Renal cortical epithelial cell (primary cell): ENCODE measurements around the gene ACTR3. TPM values are rescaled to one million over a fixed set of nuclear protein-coding genes. Genes with fewer than 3 reads are reported as not detected.
A peak's percentile ranks its signal among the peaks of the same experiment; 100 is the strongest.
"Not testable (repeated sequence)": the region's sequence is repeated elsewhere in the genome, so short reads cannot be mapped to it uniquely, and the experiment has no call there.

Experiments used
- DNase-seq: peaks from one replicate; pipeline ENCODE4 v3.0.0-alpha.2; 2011; ENCODE audit warnings: low read depth
- total RNA-seq: library from RNA; depleted of rRNA; stranded (reverse); fragments of >200 nt; gene quantifications from 2 replicates; pipeline ENCODE4 v1.2.3, GENCODE V29; 2014

ACTR3 gene
- total RNA-seq, 1 donor from 2014 or later = 456 TPM

DNA sequence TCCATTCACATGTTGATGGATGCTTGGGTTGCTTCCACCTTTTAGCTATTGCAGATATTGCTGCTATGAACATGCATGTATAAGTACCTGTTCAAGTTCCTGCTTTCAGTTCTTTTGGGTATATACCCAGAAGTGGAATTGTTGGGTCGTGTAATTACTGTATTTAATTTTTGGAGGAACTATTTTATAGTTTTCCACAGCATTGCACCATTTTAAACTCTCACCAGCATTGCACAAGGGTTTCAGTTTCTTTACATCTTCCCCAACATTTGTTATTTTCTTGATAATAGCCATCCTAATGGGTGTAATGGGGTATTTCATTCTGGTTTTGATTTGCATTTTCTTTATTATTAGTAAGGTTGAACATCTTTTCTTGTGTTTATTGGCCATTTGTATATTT, 16.0 kb downstream of the ACTR3 start:
- no peak for DNase-seq

DNA sequence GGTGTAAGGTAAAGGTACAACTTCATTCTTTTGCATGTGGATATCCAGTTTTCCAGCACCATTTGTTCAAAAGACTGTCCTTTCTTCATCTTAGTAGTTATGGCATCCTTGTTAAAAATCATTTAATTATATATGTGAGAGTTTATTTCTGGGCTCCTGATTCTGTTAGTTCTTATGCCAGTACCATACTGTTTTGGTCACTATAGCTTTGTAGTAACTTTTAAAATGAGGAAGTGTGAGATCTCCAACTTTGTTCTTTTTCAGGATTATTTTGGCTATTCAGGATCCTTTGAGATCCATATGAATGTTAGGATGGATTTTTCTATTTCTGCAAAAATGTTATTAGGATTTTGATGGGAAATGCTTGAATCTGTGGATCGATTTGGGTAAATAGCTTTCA, 16.8 kb downstream of the ACTR3 start:
- no peak for DNase-seq

DNA sequence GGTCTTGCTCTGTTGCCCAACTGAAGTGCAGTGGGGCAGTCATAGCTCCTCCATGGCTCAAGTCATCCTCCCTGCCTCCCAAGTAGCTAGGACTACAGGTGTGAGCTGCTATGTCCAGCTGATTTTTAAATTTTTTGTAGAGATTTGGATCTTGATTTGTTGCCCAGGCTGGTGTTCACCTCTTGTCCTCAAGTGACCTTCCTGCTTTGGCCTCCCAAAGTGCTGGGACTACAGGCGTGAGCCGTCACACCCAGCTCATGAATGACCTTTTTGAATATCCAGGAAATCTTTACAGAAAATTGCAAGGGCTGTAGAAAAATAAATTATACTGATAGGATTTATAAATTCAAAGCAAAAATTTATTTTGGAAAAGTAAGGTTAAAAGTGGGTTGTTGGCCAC, 17.4 kb downstream of the ACTR3 start:
- DNase-seq = no peak

DNA sequence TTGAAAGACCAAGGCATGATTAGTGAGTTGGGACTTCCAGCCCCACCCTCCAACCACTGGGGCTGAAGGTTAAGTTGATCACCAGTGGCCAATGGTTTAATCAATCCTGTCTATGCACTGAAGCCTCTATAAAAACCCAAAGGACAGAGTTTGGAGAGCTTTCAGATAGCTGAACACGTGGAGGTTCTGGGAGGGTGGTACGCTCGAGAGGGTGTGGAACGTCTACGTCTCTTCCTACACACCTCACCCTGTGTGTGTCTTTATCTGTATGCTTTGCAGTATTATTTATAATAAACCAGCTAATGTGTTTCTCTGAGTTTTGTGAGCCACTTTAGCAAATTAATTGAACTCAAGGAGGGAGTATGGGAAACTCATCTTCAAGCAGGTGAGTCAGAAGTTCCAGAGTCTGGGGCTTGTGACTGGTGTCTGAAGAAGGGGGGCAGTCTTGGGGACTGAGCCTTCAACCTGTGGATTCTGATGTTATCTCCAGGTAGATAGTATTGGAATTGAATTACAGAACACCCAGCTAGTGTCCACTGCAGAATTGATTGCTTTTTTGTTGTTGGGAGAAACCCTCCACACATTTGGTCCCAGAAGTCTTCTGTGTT, 20.3 kb downstream of the ACTR3 start:
- DNase-seq = peak; percentile 58

- DNase-seq = peak; percentile 67
Measured at GRCh38 chr2:113910967-113911678, 21.2 kb downstream of the ACTR3 start.

DNA sequence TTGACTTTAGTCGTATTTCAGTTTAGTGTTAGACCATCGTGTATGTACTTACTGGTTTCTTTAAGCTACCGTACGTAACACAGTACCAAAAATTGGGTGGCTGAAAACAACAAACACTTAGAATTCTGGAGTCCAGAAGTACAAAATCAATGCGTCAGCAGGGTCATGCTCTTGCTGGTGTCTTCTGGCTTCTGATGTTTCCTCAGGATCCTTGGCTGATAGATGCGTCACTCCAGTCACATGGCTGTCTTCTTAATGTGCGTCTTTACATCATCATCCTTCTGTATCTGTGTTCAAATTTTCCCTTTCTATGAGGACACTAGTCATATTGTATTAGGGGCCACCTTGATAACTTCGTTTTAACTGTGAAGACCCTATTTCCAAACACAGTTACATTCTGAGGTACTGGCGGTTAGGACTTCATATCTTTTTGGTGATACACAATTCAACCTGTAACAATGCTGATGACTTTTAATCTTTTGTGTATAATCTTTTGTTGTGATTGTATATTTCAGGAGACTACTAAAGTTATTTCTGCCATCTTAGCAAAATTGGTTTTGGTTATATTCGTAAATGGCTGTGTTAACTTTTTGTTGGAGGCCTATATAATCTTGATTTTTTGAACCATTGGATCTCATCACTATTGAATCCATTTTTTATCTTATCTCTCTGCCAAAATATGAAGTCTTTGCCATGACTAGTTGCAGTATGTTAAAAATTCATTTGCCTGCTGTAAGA, 25.4 kb downstream of the ACTR3 start:
- no peak for DNase-seq

DNA sequence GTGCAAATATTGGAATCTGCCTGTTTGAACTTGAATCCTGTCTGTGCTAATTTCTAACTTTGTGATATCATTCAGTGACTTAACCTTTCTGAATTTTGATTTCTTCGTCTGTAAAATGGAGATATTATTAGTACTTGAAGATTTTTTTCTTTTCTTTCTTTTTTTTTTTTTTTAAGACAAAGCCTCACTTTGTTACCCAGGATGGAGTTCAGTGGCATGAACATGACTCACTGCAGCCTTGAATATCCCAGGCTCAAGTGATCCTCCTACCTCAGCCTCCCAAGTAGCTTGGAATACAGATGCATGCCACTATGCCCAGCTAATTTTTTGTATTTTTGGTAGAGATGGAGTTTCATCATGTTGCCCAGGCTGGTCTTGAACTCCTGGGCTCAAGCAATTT, 28.3 kb downstream of the ACTR3 start:
- no peak for DNase-seq

- DNase-seq = no peak
Measured at GRCh38 chr2:113920996-113921395, 31.1 kb downstream of the ACTR3 start.

GRCh38 chr2:113922335-113922734, 32.4 kb downstream of the ACTR3 start:
- DNase-seq = no peak

GRCh38 chr2:113922784-113923183, 32.9 kb downstream of the ACTR3 start:
- DNase-seq = no peak

DNA sequence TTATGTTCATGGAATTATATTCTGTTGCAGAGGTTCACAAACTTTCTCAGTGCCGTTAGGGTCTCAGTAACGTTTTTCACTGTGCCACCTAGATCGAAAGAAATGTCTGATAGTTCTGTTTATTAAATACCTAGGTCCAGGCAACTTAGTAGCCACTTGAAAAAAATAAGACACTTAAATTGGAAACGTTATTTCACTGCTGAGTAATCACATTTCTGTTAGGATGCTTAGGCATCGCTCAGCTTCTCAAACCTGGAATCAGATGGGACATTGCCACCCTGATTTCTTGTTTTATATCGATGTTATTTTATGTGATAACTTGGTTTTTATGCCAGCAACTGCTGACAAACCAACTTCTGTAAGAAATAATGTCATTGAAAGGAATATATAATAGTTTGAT, 36.0 kb downstream of the ACTR3 start:
- no peak for DNase-seq

DNA sequence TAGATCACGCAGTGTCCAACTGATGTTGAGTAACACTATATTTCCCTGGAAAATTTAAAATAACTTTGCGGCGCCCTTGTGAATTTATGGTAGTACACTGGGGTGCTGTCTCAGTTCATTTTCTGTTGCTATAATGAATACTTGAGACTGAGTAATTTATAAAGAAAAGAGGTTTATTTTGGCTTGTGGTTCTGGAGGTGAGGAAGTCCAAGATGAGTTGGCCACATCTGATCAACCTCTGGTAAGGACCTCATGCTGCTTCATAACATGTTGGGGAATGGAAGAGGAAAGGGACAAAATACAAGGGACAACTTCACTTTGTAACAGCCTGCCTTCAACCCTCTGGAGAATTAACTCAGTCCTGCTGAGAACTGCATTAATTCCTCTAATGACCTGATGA, 36.4 kb downstream of the ACTR3 start:
- no peak for DNase-seq

DNA sequence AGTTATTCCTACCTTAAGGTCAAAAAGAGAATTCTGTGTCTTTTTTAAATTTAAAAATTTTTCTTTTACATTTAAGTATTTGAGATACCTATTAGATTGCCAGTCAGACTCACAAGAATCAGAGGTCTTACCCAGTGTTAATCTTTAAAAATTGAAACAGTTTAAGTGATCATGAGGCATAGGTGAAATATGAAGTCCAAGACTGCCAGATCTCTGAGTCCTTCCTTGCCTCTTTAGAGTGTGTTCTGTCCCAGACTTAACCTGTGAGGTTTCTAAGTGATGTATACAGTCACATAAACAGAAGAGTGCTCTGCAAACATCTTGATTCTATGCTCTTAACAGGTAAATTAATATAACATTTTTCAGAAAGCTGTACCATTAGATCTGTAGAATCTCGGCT, 40.6 kb downstream of the ACTR3 start:
- DNase-seq = peak; percentile 46

GRCh38 chr2:113937501-113937900, 47.6 kb downstream of the ACTR3 start:
- no peak for DNase-seq

GRCh38 chr2:113940891-113941290, 51.0 kb downstream of the ACTR3 start:
- DNase-seq = no peak

DNA sequence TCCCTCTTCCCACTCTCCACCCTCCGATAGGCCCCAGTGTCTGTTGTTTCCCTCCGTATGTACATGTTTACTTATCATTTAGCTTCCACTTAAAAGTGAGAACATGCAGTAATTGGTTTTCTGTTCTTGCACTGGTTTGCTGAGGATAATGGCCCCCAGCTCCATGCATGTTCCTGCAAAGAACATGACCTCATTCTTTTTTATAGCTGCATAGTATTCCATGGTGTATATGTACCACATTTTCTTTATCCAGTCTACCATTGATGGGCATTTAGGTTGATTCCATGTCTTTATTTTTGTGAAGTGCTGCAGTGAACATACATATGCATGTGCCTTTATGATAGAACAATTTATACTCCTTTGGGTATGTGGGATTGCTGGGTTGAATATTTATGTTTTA, 55.9 kb downstream of the ACTR3 start:
- not testable (repeated sequence) for DNase-seq

- DNase-seq = not testable (repeated sequence)
Measured at GRCh38 chr2:113950906-113951305, 61.0 kb downstream of the ACTR3 start.

DNA sequence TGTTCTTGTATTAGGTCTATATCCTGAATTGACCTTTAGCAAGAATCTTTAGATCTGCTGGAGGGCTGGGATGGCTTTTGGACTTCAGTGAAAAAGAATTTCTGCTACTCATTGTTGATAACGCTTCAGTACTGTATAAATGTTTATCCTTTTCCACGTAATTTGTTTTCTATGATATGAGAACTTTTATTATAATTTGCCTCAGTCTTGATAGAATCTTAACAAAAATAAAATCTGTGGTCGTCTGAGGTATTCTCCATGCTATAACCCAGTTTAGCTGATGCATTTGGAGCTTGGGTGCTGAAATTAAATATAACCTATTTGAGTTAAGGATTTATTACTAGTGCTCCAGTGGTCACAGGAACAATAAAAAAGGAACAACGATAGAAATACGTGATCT, 71.1 kb downstream of the ACTR3 start:
- DNase-seq = no peak

GRCh38 chr2:113962692-113963480, 73.0 kb downstream of the ACTR3 start:
- DNase-seq = peak; percentile 30

- DNase-seq = no peak
Measured at GRCh38 chr2:113963965-113964364, 74.1 kb downstream of the ACTR3 start.

GRCh38 chr2:113964436-113964835, 74.5 kb downstream of the ACTR3 start:
- no peak for DNase-seq

DNA sequence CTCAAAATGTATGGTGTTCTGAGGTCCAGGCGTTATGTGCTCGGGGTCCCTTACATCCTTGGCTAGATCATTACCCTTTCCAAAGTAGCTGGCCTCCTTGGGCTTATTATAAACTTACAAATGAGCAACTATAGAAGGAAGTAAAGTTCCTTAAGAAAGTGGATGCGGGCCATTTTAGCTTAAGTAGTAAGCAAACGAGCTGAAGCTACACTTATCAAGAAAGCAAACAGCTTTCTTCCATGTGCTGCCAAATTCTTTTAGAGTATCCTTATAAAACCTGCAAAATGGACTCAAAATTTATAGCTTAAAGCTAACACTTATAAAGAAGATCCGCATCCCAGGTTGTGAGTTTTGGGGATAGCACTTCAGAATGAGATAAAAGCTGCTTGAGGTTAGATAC, 75.3 kb downstream of the ACTR3 start:
- no peak for DNase-seq
